ENCODE results near the gene CST6. TPM values are rescaled to one million over a fixed set of nuclear protein-coding genes. Genes with fewer than 3 reads are reported as not detected.
A peak's percentile ranks its signal among the peaks of the same experiment; 100 is the strongest.

The CST6 gene
- total RNA-seq, 1 donor, result not detected

- no peaks in the 10 kb centered on the region for H3K4me1 ChIP-seq (ENCODE audit: insufficient read depth, low read length)
- H3K4me3 ChIP-seq (ENCODE audit: low read length), result no peak overlapping the region
- H3K27me3 ChIP-seq (ENCODE audit: insufficient read depth, low read length), result no peaks in the 10 kb centered on the region
- H3K9me3 ChIP-seq (ENCODE audit: low read depth, low read length), result no peaks in the 10 kb centered on the region
These were observed 32.5 kb upstream of the CST6 start for GRCh38 chr11:65979261-65979759.

GRCh38 chr11:65981101-65981740 lies 30.6 kb upstream of the CST6 start:
- no peak overlapping the region for H3K4me3 ChIP-seq (ENCODE audit: low read length)
- peaks cover 5% of the 10 kb centered on the region for H3K4me1 ChIP-seq (ENCODE audit: insufficient read depth, low read length)
- no peaks in the 10 kb centered on the region for H3K27me3 ChIP-seq (ENCODE audit: insufficient read depth, low read length)
- no peaks in the 10 kb centered on the region for H3K9me3 ChIP-seq (ENCODE audit: low read depth, low read length)

GRCh38 chr11:65981972-65982823 lies 29.6 kb upstream of the CST6 start:
- no peak overlapping the region for H3K4me3 ChIP-seq (ENCODE audit: low read length)
- H3K9me3 ChIP-seq (ENCODE audit: low read depth, low read length), result no peaks in the 10 kb centered on the region
- peaks cover 10% of the 10 kb centered on the region for H3K4me1 ChIP-seq (ENCODE audit: insufficient read depth, low read length)
- no peaks in the 10 kb centered on the region for H3K27me3 ChIP-seq (ENCODE audit: insufficient read depth, low read length)

- H3K9me3 ChIP-seq (ENCODE audit: low read depth, low read length), result no peaks in the 10 kb centered on the region
These were observed 28.8 kb upstream of the CST6 start for GRCh38 chr11:65982824-65983588.

GRCh38 chr11:65983589-65983987 lies 28.2 kb upstream of the CST6 start:
- Histone ChIP-seq H3K9me3 (ENCODE audit: low read depth, low read length) (no peaks in the 10 kb centered on the region), H3K4me1 (ENCODE audit: insufficient read depth, low read length) (peaks cover 10% of the 10 kb centered on the region), H3K27me3 (ENCODE audit: insufficient read depth, low read length) (no peaks in the 10 kb centered on the region), H3K4me3 (ENCODE audit: low read length) (no peak overlapping the region)

More at GRCh38 chr11:65982824-65983588, 28.8 kb upstream of the CST6 start:
- Histone ChIP-seq H3K4me1 (ENCODE audit: insufficient read depth, low read length) (peaks cover 10% of the 10 kb centered on the region), H3K4me3 (ENCODE audit: low read length) (no peak overlapping the region), H3K27me3 (ENCODE audit: insufficient read depth, low read length) (no peaks in the 10 kb centered on the region)

- H3K4me1 ChIP-seq (ENCODE audit: insufficient read depth, low read length), result peaks cover 17% of the 10 kb centered on the region
- H3K9me3 ChIP-seq (ENCODE audit: low read depth, low read length), result no peaks in the 10 kb centered on the region
- no peaks in the 10 kb centered on the region for H3K27me3 ChIP-seq (ENCODE audit: insufficient read depth, low read length)
- no peak overlapping the region for H3K4me3 ChIP-seq (ENCODE audit: low read length)
These were observed 24.5 kb upstream of the CST6 start for GRCh38 chr11:65987336-65987735.

GRCh38 chr11:65988791-65989592 lies 22.8 kb upstream of the CST6 start:
- Histone ChIP-seq H3K4me1 (ENCODE audit: insufficient read depth, low read length) (peaks cover 17% of the 10 kb centered on the region), H3K9me3 (ENCODE audit: low read depth, low read length) (no peaks in the 10 kb centered on the region), H3K4me3 (ENCODE audit: low read length) (no peak overlapping the region), H3K27me3 (ENCODE audit: insufficient read depth, low read length) (no peaks in the 10 kb centered on the region)

- no peaks in the 10 kb centered on the region for H3K27me3 ChIP-seq (ENCODE audit: insufficient read depth, low read length)
These were observed 19.8 kb upstream of the CST6 start for GRCh38 chr11:65992056-65992455.

GRCh38 chr11:65997286-65997685 lies 14.5 kb upstream of the CST6 start:
- H3K4me3 ChIP-seq (ENCODE audit: low read length), result no peak overlapping the region
- peaks cover 16% of the 10 kb centered on the region for H3K4me1 ChIP-seq (ENCODE audit: insufficient read depth, low read length)
- H3K27me3 ChIP-seq (ENCODE audit: insufficient read depth, low read length), result no peaks in the 10 kb centered on the region
- H3K9me3 ChIP-seq (ENCODE audit: low read depth, low read length), result no peaks in the 10 kb centered on the region

More at GRCh38 chr11:65992056-65992455, 19.8 kb upstream of the CST6 start:
- Histone ChIP-seq H3K9me3 (ENCODE audit: low read depth, low read length) (no peaks in the 10 kb centered on the region), H3K4me1 (ENCODE audit: insufficient read depth, low read length) (peaks cover 7% of the 10 kb centered on the region), H3K4me3 (ENCODE audit: low read length) (no peak overlapping the region)

- peaks cover 26% of the 10 kb centered on the region for H3K4me1 ChIP-seq (ENCODE audit: insufficient read depth, low read length)
- H3K27me3 ChIP-seq (ENCODE audit: insufficient read depth, low read length), result no peaks in the 10 kb centered on the region
- H3K9me3 ChIP-seq (ENCODE audit: low read depth, low read length), result no peaks in the 10 kb centered on the region
- H3K4me3 ChIP-seq (ENCODE audit: low read length), result peak within 1 kb of the TSS; percentile 92
These were observed 9.7 kb upstream of the CST6 start, which contains the start of the genes BANF1 and EIF1AD for GRCh38 chr11:66001942-66002647. Gene BANF1, plus strand, starts transcription at chr11:66002503. Its CDS starts 748 bp downstream, at chr11:66003251. Gene EIF1AD, minus strand, starts transcription at chr11:66002157. Its CDS starts 1,768 bp downstream, at chr11:66000389.

- H3K9me3 ChIP-seq (ENCODE audit: low read depth, low read length), result no peaks in the 10 kb centered on the region
- H3K4me3 ChIP-seq (ENCODE audit: low read length), result peak overlapping the region; percentile 92
- H3K4me1 ChIP-seq (ENCODE audit: insufficient read depth, low read length), result peaks cover 26% of the 10 kb centered on the region
- no peaks in the 10 kb centered on the region for H3K27me3 ChIP-seq (ENCODE audit: insufficient read depth, low read length)
These were observed 9.1 kb upstream of the CST6 start for GRCh38 chr11:66002648-66003225.

GRCh38 chr11:66003291-66003690 lies 8.5 kb upstream of the CST6 start:
- Histone ChIP-seq H3K4me1 (ENCODE audit: insufficient read depth, low read length) (peaks cover 26% of the 10 kb centered on the region), H3K9me3 (ENCODE audit: low read depth, low read length) (no peaks in the 10 kb centered on the region), H3K4me3 (ENCODE audit: low read length) (peak overlapping the region; percentile 92), H3K27me3 (ENCODE audit: insufficient read depth, low read length) (no peaks in the 10 kb centered on the region)

- Histone ChIP-seq H3K27me3 (ENCODE audit: insufficient read depth, low read length) (no peaks in the 10 kb centered on the region), H3K9me3 (ENCODE audit: low read depth, low read length) (no peaks in the 10 kb centered on the region), H3K4me1 (ENCODE audit: insufficient read depth, low read length) (peaks cover 26% of the 10 kb centered on the region), H3K4me3 (ENCODE audit: low read length) (no peak overlapping the region)
These were observed 7.6 kb upstream of the CST6 start for GRCh38 chr11:66004186-66004585.
